Frontal cortex (tissue), 4 donors: ENCODE results near the gene GSN. TPM values are rescaled to one million over a fixed set of nuclear protein-coding genes. Genes with fewer than 3 reads are reported as not detected.
A peak's percentile ranks its signal among the peaks of the same experiment; 100 is the strongest.

Source experiments
- DNase-seq, 2 donors: peaks; one replicate each; pipeline ENCODE4 v3.0.0; 2012; ENCODE audit warnings: low spot score in 2 of 2
- FAIRE-seq: peaks from 2 replicates; lab custom pipeline; 2012; peaks lifted over from hg19 to GRCh38; lab: Jason Lieb, UNC
- total RNA-seq: library from RNA; depleted of rRNA; stranded (reverse); fragments of >200 nt; gene quantifications from one replicate; pipeline ENCODE4 v1.2.3, GENCODE V29; 2014
- donor health status: control.
- donor health status: control.
- donor health status: control.

The GSN gene
- total RNA-seq, 1 donor from 2014 or later = 24.5 TPM

DNA sequence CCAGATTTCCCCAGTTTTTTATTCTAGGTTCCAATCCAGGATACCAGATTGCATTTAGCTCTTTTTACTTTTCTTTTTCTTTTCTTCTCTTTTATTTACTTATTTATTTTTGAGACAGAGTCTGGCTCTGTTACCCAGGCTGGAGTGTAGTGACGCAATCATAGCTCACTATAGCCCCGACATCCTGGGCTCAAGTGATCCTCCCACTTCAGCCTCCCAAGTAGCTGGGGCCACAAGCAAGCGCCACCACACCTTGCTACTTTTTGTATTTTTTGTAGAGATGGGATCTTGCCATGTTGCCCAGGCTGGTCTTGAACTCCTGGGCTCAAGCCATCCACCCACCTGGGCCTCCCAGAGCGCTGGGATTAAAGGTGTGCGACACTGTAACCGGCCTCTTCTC, 48.4 kb downstream of the GSN start:
- no peak for DNase-seq
- FAIRE-seq = no peak

DNA sequence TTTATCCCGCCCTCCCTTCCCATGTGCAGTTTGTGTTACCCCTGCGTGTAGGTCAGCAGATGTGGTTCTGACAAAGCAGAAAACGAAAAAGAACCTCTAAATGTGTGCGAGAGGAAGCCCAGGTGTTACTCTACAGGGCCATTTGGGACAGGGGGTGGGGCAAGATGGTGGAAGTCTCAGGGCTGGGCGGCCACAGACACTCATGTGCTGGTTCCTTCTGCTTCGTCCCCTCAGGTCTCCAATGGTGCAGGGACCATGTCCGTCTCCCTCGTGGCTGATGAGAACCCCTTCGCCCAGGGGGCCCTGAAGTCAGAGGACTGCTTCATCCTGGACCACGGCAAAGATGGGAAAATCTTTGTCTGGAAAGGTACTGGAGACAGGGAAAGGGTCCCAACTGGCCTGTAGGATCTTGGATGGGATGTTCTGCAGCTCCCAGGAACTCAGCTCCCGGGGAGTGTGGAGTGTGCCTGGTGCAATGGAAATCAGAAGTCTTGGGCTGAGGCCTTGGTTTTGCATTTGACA, 49.0 kb downstream of the GSN start:
- DNase-seq = no peak
- FAIRE-seq = no peak

DNA sequence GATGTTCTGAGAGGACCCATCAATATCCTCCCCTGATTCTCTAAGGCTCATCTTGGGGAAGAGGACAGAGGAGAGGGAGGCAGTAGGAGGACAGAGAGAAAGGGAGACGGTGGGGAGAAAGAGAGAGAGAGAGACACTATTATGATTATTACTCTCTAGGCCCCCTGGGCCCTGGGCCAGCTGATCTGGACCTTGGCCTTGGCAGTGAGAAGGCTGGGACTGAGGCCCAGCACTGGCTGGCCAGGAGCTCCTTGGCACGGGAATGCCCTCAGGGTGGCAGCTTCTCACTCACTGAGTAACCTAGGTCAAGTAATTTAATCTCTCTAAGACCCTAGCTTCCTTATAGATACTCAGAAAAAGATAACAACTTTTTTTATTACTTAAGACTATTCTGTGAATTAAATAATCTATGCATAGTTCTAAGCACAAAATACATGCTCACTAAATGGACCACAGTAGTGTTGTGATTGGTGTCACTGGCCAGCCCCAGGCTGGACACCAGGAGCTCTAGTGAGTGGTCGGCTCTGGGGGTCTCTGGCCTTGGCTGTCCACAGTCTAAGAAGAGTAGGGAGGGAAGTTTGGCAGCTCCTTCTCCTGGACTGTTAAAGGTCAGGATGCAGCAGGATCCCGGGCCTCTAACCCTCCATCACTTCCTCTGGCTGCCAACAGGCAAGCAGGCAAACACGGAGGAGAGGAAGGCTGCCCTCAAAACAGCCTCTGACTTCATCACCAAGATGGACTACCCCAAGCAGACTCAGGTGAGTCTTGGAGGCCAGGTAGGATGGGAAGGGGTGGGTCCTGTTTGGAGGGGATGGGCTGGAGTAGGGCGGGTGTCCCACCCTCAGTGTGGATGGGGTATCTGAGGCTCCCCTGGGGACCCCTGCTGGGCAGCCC, 50.0 kb downstream of the GSN start:
- FAIRE-seq = no peak
- no peak for DNase-seq

DNA sequence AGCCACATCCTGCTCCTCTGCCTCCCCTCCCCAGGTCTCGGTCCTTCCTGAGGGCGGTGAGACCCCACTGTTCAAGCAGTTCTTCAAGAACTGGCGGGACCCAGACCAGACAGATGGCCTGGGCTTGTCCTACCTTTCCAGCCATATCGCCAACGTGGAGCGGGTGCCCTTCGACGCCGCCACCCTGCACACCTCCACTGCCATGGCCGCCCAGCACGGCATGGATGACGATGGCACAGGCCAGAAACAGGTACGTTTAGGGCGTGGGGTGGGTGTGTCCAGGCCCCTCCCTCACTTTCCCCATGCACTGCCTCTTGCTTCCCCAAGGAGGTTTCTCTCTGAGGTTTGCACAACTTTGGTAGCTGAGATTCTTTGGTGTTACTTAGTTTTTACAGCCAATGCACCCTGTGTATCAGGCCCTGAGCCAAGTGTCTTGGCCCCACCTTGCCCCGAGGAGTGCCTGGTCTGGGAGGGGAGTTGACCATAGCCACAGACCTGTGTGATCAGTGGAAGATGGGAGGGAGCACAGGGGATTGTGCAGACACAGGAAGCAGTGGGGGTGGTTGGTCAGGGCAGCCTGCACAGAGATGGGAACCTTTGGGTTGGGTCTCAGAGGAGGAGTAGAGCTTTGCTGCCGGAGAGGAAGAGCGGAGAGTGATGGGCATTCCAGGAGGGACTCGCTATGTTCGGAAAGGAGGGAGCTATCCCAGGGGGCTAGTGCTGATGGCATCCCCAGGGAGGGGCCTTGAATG, 50.8 kb downstream of the GSN start:
- FAIRE-seq (no peak), DNase-seq (no peak)

DNA sequence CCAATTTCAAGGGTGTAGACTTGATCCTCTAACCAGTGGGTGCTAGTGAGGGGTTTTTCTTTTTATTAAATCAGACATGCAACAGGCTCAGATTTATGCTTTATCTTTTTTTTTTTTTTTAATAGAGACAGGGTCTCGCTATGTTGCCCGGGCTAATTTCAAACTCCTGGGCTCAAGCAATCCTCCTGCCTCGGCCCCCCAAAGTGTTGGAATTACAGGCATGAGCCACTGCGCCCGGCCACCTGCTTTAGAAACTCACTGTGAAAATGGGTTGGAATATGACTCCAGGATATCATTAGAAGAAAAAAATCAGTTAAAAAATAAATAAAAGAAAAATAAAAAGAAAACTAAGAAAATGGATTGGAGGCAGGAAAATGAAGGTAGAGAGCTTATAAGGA, 51.4 kb downstream of the GSN start:
- DNase-seq = no peak
- FAIRE-seq = no peak

DNA sequence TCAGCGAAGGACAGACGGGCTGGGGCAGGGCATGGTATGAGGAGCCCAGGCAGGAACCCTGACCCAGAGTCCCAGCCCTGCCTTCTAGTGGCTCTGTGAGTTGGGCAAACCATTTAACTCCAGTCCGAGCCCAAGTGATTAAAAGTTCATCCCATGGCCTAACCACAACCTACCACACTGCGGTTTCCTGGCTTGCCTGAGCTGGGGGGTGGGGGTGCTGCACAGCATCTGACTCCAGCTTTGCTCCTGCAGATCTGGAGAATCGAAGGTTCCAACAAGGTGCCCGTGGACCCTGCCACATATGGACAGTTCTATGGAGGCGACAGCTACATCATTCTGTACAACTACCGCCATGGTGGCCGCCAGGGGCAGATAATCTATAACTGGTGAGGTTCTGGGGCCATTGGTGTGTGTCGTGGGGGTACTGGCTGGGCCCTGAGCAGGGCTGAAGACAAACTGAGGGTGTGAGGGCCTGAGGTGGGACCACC, 53.1 kb downstream of the GSN start:
- DNase-seq (no peak), FAIRE-seq (no peak)

DNA sequence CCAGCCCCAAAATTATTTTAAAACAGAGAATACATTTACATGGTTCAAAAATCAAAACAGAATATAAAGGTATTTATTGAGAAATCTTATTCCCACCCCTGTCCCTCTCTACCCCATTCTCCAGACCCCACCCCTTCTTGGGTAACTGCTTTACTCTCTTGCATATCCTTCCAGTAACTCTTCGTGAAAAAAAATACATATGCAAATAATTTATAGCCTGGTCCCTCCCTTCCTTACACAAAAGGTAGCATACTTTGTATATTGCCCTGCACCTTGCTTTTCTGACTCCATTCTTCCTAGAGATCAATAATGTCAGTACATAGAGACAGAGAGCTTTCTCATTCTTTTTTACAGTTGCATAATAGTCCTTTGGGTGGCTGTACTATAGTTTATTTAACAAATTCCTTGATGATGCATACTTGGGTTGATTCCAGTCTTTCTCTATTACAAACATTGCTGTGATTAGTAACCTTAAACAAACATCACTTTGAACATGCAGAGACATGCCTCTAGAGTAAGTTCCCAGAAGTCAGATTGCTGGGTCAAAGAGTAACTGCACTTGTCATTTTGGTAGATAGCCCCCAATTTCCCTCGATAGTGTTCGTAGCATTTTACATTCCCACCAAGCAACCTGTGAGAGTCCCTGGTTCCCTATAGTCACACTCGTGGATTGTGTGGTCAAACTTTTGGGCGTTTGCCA, 54.2 kb downstream of the GSN start:
- no peak for DNase-seq
- FAIRE-seq = no peak

DNA sequence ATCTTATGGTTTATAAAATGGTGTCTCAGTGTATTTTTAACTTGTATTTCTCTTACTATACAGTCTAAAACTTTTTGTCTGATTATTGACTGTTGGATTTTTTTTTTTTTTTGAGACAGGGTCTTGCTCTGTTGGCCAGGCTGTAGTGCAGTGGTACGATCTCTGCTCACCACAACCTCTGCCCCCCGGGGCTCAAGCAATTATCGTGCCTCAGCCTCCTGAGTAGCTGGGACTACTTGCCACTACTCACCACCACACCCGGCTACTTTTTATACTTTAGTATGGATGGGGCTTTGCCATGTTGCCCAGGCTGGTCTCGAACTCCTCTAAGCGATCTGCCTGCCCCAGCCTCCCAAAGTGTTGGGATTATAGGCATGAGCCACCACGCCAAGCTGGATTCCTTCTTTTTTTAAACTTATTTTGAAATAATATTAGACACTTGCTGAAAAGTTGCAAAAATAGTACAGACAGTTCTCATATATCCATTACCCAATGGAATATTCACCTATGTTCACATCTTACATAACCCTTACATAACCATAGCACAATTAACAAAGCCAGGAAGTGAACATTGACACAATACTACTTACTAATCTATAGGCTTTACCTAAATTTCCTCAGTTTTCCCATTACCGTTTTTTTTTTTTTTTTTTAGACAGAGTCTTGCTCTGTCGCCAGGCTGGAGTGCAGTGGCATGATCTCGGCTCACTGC, 54.9 kb downstream of the GSN start:
- no peak for DNase-seq
- no peak for FAIRE-seq

DNA sequence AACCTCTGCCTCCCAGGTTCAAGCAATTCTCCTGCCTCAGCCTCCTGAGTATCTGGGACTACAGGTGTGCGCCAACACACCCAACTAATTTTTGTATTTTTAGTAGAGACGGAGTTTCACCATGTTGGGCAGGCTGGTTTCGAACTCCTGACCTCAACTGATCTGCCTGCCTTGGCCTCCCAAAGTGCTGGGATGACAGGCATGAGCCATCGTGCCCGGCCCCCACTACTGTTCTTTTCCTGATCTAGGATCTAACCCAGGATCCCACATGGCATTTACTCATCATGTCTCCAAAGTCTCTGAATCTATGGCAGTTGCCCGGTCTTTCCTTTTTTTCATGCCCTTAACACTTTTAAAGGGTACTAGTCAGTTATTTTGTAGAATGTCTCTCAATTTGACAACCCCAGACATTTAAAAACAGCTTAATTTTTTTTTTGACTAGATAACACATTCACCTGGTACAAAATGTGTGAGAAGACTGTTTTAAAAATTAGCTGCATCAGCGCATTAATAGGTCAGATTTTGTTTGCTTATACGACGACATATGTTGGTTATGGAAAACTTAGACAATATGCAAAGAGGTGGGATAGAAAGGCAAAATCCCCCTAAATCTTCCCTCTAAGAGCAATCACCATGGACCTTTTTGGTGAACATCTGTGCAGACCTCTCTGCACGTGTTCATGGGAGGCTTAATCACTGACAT, 55.6 kb downstream of the GSN start:
- no peak for DNase-seq

DNA sequence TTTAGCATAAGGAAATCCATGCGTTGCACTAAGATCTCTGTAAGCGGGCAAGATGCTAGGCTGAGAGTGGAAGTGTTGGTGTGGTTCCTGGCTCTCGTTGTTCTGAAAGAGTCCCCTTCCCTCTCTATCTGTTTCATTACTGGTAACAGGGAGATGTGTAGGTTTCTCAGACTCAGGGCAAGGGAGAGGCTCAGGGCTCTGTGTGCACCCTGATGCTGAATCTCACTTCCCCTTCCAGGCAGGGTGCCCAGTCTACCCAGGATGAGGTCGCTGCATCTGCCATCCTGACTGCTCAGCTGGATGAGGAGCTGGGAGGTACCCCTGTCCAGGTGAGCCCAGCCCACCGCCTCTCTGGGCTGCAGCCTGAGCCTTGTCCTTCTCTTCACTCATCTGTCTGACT, 56.4 kb downstream of the GSN start:
- FAIRE-seq = no peak
- DNase-seq = no peak

More for the DNA sequence above, 55.6 kb downstream of the GSN start:
- no peak for FAIRE-seq

DNA sequence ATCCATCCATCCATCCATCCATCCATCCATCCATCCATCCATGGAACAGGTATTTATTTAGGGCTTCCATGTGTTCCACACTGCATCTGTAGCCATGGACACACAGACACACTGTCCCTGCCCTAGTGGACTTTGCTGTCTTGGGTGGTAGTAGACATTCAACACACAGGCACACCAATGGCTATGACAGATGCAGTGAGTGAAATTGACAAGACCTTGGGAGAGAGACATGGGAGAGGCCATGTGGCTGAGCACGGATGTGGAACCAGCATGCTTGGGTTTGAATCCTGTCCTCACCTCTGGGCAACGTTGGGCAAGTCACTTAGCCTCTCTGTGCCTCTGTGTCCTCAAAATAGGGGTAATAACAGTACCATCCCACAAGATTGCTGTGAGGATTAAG, 56.8 kb downstream of the GSN start:
- DNase-seq (no peak), FAIRE-seq (no peak)

DNA sequence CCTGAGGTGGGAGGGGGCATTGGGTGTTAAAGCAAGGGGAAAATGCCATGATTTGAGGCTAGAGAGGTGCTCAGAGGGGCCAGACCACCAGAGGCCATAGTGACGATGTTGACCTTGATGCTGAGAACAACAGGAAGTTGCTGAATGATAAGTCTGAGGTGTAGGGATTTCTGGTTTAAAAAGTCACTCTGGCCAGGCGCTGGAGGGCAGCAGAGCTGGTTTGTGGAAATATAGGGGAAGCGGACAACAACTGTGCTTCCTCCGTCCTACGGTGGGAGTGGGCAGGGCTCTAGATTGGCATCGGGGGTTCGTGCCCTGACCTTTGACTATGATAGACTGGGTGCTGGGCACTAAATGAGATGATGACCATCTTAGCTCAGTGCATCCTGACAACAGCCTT, 57.4 kb downstream of the GSN start:
- FAIRE-seq = no peak
- no peak for DNase-seq

DNA sequence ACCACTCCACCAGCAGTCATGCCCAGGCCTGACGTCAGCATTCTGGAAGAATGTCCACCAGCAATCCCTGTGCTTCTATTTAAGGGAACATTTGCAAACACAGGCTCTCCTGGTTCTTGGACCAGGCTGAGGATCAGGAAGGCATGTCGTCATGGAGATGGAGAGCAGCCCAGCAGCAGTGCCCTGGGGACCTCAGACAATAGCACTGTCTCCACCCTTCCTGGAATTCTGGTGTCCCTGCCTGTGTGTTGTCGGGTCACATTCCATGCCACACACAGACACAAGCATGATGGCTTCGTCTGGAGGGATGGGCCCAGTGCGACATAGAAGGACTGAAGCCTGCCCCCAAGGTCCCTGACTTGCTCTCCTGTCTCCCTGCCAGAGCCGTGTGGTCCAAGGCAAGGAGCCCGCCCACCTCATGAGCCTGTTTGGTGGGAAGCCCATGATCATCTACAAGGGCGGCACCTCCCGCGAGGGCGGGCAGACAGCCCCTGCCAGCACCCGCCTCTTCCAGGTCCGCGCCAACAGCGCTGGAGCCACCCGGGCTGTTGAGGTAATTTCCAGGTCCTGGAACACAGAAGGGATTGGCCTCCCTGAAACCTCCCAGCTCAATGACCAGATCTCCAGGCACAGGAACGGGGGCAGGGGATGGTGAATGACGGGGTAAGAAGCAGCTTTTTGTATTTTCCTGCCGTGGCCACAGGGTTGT, 58.3 kb downstream of the GSN start:
- FAIRE-seq (no peak), DNase-seq (peak; percentile 35 to 42)

DNA sequence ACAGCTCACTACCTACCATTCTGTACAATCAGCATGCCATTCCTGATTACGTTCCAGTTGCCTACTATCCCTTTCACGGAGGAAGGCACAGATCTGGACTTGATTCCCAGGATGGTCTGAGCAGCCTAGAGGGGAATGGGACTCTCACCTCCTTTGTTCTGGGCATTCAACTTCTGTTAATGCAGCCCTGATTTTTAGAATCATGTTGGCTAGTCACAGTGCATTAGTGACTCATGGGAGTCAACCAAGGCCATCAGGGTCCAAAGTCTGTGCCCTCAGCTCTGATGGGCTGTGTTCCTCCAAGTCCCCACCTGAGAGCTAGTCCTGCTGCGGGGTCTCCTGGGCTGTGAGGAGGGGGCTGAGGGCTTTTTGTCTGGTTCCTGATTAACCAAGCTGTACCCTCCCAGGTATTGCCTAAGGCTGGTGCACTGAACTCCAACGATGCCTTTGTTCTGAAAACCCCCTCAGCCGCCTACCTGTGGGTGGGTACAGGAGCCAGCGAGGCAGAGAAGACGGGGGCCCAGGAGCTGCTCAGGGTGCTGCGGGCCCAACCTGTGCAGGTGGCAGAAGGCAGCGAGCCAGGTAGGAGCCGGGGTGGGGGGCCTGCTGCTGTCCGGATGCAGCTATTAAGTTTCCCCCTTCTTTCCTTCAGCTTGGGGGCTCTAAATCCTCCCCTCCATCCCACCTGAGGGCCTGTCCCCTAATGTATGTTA, 59.1 kb downstream of the GSN start:
- no peak for DNase-seq
- FAIRE-seq = no peak

DNA sequence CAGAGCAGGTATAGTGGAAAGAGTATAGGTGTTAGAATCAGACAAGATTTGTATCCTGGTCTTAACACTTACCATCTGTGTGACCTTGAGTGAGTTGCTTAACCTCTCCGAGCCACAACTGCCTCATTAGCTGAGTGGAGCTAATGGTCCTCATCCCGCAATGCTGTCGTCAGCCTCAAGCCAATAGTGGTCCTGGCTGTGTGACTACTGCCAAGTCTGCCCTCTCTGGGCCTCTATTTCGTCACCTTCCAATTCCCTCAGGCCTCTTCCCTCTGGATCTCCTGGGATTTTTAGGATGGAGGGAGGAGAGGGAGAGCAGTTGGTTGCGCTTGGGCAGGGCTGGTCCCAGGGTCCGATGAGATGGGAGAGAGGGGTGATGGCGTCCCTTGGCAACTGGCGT, 60.5 kb downstream of the GSN start:
- DNase-seq (no peak), FAIRE-seq (no peak)

DNA sequence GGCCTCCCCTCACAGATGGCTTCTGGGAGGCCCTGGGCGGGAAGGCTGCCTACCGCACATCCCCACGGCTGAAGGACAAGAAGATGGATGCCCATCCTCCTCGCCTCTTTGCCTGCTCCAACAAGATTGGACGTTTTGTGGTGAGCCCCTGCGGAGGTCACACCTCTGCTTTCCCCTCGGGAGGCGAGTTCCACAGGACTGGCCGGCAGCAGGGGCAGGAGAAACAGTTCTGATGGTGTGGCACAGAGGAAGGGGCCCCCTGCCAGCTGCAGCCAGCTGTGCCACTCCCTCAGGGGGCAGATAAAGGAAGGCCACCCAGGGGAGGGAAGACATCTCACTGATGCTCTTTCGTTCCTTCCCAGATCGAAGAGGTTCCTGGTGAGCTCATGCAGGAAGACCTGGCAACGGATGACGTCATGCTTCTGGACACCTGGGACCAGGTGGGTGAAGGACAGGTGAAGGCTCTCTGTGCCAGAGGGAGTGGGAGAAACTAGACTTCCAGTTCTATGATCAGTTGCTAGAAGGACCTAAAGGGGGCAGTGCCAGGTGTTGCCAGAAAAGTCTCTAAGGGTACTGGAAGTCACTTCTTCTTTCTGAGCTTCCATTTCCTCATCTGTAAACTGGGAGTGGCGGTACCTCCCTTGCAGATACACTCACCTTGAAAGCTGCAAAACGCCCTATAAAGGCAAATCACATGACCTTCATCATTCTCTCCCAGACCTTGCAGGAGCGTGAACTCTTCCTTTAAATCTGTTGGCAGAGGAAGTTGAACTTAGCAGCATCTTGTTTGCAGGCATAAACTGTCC, 61.1 kb downstream of the GSN start:
- FAIRE-seq (no peak), DNase-seq (no peak)

DNA sequence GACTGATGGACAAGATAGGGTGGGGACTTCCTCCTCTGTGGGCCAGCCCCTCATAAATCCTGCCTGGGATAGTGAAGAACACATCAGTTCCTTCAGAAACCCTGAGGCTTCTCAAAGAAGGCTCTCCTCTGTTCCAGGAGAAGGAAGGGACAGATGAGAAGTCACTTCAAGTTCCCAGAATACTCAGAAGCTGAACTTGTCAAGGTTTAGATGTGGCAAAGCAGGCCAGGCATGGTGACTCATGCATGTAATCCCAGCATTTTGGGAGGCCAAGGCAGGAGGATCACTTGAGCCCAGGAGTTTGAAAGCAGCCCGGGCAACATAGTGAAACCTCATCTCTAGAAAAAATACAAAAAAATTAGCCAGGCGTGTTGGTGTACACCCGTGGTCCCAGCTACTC, 63.6 kb downstream of the GSN start:
- DNase-seq = no peak
- no peak for FAIRE-seq
